NCI-H2171 (cell line): ENCODE measurements around the gene CABLES2.

Experiments
- DNase-seq: peaks from one replicate; lab custom pipeline; 2025; lab: John Stamatoyannopoulos, UW

The CABLES2 gene

DNA sequence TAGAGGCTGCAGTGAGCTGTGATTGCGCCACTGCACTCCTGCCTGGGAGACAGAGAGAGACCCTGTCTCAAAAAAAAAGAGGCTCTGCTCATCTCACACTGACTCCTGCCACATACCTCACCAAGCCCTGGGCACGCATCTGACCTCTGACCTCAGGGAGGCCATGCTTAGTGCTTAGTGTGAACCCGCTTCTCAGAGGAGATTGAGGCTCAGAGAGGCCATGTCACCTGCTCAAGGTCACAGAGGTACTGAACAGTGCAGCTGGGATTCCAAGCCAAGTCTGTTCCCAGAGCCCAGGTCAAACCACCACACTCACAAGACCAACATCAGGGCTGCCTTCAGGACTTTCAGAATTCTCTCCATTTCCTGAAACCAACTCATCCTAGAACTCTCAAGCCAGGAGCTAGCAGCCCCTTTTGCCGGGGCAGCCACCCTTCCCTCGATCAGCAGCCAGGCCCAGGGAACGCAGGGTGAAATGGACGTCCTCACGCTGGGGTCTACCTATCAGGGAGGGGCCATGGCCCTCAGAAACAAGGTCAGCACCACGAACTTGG is 2.9 kb downstream of the CABLES2 start:
- no peak for DNase-seq

DNA sequence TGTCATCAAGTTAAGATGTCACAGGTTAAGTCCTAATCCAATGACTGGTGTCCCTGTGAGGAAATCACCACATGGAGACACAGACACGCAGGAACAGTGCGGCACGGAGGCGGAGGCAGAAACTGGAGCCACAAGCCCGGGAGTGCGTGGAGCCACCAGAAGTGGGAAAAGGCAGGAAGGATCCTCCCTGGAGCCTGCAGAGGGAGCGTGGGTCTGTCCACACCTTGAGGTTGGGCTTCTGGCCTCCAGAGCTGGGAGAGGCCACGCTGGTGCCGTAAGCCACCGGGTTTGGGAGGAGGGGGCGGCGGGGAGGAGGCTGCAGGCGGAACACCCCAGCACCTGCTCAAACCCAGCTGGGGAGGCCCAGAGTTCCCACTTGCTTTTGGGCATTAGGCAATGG is 3.8 kb downstream of the CABLES2 start:
- DNase-seq = no peak

DNA sequence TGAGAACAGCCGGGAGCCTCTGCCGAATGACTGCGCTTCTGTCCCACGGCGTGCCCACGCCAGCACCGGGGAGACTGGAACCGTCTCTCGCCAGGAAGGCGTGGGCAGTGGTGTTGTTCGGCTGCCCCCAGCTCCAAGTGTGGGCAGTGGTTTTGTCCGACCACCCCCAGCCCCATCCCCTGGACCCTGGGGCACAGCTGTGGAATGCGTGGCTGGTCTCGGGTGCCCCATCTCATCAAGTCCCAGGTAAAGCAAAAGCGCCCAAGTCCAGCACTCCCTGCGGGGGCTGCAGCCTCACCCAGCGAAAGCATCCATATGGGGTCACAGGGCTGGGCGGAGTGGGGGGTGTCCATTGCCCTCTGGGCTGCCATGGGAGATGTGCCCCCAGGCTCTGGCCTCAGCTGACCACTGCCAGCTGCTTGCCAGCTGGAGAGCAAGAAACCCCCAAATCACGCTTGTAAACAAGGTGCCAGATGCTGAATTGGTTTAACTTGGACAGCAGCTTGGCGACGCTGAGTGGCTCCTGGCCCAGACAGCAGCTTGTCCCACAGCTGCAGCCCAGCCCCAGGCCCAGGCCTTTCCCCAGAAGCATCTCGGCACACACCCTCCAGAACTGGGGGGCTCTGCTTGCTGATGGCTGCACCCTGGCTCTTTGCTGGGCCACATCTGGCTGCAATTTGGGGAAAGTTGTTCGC is 4.5 kb downstream of the CABLES2 start:
- DNase-seq = no peak

DNA sequence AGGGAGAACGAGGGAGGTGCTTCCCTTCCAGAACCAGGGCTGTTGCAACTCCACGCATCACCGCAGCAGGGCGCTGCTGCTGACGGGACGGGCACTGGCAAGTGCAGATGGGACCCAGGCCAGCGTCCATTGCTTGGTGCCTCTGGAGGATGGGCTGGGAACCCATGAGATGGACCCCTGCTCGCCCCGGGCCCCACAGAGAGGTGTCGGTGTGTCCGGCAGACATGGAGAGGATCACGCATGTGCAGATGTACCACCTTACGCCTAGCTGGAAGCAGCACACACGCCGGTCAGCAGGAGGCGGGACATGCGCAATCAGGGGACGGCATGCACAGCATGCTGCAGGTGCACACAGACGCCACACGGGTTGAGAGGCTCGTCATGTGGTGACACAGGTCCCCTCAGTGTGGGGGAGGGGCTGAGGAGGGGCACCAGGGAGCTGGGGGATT is 5.7 kb downstream of the CABLES2 start:
- no peak for DNase-seq

DNA sequence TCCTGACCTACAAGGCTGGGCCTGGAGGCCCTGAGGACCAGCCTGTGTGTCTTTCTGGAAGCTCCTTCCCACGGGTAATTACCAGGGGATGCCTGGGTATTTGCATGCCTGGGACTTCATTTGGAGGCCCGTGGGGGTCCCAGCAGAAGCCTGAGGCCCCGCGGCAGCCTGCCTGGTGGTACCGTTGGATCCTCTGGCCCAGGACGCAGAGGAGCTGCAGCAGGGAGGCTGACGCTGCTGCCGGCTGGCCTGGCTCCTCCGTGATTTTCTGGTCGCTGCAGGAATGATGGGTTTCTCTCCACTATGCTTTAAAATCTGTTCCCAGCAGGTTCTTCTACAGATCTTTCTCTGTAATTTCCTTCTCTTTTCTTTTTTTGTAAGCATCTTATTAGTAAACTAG is 6.5 kb downstream of the CABLES2 start:
- no peak for DNase-seq

DNA sequence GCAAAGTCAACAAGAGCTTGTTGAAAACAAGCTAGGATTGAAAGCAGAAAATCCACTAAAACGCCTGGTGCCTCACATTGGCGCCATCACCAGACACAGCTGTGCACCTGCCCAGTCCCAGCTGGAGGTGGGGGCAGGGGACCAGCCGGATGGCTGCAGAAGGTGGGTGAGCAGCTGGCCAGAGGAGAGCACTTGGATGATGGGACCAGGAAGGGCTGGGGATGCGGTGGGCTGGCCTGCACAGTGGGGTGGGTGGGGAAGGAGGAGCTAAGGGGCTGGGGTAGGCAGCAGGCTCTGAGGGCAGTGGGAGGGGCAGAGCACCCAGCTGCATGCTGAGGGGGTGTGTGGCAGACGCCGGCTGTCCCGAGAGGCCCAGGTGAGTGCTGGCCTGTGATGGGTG is 7.1 kb downstream of the CABLES2 start:
- no peak for DNase-seq

DNA sequence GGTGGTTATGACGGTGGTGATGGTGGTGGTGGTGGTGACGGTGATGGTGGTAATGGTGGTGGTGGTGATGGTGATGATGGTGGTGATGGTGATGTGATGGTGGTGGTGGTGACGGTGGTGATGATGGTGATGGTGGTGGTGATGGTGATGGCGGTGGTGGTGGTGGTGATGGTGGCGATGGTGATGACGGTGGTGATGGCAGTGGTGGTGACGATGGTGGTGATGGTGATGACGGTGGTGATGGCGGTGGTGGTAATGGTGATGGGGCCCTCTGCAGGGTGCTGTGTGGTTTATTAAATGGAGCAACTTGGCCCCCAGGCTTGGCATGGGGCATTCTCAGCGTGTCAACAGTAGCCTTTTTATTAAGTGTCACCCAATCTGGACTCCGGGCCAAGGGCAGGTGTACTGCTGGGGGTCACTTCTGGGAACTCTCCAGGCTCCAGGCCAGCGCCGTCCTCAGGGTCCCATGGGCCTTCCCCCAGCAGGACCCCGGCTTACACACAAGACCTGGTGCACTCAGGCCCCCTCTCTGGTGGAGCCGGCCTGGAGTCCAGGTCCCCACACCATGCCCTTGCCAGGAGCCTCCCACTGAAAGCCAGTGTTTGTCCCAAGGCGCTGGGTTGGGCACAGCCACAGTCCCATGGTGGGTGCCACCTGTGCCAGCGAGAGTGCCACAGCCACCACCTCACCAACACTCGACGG is 8.8 kb downstream of the CABLES2 start:
- DNase-seq = no peak

DNA sequence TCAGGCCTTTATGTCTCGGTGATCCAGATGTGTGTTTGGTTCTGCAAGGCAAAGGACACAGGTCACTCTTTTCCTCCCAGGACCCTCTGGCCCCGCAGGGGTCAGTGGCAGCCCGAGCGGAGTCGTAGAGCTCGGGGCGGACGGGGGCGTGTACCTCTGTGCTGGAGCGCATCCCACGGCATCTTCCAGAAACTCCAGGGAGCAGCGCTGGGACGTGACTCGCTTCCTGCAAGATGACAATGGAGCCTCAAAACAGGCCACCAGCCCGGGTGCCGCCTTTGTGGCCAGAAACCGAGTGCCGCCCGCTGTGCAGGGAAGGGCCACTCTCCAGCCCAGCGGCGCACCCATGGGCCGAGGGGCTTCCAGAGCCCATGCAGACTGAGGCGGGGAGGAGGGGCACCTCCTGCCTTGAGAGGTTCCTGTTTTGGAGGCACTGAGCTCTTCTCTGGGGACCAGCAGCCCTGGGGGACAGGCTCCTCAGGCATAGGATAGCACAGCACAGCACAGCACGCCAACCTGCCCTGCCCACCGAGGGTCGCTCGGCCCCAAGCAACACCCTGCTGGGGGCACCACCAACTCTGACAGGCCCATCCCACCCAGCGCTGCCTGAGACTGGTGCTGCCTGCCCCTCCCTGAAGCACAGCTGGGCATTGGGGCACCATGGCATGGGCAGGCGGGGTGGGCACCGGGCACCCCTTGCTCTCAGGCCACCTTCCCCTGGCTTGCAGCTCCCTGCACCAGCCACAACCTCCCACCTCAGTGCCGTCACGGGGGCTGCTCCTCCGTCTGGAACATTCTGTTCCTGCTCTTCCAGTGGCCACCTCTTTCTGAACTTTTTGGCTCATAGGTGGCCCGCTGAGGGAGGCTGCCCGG is 10.5 kb downstream of the CABLES2 start:
- DNase-seq = no peak

DNA sequence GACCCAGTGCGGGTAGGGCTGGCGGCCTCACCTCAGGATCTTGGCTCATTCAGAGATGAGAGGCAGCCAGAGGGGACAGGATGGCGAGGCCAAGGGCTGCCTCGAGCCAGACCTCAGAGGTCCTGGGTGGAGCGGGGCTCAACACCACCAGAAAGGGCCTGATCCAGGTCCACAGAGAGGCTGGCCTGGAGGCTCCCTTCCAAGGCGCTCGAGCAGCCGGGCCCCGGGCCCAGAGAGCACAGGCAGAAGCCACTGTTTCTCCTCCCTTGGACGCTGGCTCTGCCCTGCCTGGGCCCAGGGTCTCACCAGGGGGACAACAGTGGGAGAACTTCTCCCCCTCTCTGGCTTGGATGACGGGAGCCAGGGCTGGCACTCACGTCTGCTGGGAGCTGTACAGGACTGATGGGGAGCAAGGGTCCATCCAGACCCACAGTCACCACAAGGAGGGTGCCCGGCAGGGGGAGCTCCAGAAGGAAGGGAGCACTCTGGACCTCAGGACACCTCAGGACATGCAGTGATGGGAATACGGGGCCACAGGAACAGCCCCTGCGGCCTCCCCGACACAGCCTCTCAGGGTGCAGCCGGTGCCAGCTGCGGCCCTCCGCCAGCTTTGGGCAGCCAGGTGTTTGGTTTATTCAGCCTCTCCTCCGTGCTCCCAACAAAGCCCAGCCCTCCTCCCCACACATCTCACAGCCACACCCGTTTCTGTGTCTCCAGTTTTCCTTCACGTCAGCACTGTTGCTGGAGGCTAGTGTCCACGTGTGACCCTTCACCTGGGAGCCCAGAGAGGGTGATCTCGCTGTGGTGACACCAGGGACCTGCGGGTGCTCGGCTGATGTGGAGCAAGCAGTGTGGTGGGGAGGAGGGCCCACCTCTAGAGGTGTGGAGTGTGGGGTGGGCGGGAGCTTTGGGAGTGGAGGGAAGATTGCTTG is 11.5 kb downstream of the CABLES2 start:
- DNase-seq = no peak

DNA sequence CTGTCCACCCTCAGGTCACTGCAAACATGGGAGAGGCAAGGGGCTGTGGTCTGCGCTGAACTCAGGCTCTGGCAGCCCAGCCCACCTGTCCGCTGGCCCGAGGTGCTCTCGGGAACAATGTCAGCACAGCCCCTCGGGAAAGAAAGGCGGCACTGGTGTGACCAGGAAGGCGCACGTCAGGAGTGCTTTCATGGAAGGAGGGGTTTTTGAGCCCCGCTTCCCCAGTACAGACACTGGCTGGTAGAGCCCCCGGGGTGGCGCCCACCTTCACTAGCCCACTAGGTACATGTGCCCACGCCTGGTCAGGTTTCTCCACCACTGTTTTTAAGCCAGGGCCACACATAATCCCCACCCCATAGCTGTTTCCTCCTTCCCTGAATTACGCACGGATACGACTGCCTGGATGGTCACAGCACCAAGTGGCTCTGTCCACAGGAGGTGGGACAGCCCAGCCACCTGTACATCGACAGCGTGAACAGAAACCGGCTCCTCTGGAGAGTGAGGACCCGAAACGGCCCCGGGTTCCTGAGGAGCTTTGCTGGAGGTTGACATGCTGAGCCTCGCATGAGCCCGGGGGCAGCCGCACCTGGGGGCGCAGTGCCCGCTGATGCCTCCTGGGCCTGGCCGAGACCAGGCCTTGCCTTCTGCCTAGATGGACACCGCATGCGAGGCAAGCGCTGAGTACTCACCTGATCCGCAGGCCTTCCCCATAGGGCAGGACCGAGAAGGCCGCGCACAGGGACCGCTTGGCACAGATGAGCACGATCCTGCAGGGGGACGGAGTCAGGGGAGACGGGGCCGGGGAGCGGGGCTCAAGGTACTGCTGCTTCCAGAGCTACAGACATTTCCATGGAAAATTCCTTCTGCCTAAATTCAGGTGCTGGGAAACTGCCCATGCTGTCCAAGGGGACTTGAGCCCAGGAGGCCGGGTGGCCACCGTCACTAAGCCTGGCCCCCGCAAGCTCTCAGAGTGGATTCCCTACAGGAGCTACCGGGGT is 12.5 kb downstream of the CABLES2 start:
- DNase-seq = no peak

DNA sequence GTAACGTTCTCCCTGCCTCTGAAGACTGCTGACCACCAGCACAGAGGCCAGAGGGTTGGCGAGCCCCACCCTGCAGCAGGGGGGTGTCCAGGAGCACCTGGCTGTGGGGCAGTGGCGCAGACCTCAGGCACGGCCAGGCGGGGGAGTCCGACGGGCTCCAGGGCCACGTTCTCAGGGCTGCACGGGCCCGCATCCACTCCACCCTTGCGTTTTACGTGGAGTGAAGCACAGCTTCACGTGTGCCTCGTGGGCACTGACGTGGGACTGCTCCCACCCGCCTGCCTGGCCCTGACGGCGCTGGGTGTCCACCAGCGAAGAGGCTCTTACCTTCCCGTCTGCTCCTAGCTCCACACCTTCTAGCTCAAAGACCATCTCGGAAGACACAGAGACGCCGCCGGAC is 13.3 kb downstream of the CABLES2 start:
- DNase-seq = no peak

DNA sequence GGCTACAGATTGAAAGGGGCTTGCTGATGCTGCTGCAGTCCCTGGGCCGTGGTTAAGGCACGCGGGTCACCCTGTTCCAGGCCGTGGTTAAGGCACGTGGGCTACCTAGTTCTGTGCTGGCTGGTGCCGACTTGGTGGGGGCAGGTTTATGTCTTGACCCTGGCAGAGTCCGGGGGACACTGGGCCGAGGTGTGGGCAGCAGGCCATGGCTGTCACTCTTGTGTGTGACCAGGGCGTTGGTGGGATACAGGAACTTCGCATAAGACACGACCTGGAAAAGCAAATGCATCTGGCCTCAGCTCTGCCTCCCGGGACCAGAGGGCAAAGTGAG is 13.8 kb downstream of the CABLES2 start:
- DNase-seq = no peak

DNA sequence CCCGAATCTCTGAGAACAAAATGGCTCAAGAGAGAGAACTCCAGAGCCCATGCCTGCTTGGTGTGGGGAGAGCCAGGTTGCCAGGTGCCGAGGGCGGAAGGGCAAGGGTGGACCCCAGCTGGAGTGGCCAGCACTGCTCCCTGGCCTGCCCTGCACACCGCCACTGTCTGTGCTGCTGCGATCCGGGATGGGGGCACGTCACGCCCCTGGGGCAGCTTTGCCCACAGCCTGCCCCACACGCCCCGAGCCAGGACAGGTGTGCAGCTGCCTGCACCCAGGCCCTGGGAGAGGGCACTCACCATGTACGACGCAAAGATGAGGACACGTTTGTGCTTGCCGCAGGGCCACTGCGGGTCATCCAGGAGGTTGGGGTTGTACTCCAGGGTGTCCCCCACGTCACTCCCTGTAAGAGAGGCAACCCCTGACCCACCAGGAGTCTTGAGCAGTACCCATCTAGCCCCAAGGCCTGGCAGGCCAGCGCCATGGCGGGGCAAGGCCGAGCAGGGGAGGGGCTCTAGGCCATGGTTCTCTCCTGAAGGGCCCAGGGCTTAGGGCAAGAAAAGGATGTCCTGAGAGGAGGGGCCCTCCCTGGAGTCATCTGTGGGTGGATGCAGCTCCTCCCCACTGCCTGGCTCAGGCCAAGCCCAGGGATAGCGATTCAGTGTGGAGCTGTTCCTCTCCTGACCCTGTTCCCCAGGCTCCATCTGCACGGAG is 14.3 kb downstream of the CABLES2 start:
- DNase-seq = no peak

DNA sequence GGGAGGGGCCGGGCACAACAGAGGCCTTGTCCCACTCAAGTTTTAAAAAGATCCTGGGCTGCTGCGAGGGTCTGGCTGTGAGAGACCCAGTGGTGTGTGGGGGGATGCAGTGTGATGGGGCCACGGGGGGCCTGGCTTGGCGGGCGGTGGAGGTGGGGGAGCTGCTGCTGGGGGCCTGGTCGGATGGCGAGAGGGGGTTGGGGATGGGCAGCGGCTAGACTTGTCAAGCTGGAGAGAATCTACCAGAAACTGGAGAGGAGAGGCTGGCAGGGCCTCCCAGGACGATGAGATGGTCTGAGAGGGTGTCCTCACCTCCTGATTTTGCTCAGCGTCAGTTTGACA is 15.0 kb downstream of the CABLES2 start:
- DNase-seq = no peak

DNA sequence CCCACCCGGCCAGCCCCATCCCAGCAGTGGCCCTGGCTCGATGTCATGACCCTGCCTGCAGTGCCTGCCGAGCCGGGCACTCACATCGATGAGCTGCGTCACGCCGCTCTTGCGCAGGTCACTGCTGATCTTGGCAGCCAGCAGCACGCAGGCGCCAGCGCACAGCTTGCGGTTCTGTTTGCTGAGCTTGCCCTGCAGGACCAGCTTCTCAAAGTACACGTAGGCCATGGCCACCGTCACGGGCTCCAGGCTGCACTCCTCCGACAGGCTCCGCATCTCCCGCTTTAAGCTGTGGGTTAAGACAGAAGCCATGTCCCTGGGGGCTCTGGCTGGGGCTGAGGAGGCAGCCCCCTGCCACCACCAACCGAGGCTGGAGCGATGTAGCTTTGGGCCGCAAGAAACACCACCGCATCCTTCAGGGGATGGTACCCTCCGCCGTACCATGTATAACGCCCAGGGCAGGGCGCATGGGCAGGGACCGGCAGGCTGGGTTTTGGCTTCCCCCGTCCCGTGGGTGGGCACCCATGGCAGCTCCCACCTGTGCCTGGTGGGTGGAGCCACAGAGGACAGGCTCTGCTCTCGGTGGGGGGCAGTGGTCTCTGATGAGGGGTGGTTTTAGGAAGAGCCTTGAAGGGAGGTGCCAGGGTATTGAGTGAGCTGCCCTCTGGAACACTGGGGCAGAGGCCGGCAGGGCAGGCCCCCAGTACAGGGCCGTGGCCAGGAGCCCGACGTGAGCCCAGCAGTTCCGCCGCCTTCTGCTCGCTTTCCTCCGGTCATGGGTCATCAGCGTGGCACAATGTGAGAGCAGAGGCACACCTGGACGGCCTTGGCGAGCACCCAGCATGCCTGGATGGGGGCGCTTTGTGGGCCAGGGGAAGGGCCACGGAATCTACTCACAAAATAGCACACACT is 15.7 kb downstream of the CABLES2 start:
- no peak for DNase-seq

DNA sequence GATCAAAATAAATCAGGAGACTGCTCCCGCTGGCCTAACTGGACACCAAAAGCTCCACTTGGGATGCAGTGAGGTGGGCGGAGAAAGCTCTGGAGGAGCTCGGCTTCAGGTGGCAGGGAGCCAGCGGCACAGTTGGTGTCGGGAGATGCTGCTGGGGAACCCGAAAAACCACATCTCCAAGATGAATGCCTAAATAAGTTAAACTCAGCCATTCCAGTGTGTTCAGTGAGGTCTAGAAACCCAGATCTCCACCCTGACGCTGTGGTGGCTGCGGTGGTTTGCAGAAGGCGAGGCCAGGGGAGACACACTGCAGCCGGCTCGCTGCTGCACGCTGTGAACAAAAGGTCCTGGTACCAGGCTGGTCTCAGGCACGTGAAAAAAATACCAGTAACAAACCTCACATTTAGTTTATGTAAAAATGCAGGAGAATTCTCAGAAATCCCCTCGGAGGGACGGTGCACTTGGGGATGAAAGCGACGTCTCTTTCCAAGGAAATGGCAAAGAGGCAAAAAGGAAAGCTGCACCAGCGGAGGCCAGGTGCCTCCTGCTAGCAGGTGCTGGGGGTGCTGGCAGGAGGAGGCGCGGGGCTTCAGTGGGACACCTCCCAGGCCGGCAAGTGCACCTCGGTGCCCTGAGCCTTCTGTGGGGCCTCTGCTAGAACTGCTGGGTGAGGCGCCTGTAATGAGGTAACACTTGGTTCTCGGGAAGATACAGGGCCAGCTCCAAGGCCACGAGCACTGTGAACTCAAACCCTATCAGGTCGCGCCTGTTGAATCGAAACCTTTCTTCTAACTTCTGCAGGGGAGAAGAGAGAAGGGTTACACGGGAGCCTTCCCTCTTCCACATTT is 16.5 kb downstream of the CABLES2 start:
- no peak for DNase-seq

DNA sequence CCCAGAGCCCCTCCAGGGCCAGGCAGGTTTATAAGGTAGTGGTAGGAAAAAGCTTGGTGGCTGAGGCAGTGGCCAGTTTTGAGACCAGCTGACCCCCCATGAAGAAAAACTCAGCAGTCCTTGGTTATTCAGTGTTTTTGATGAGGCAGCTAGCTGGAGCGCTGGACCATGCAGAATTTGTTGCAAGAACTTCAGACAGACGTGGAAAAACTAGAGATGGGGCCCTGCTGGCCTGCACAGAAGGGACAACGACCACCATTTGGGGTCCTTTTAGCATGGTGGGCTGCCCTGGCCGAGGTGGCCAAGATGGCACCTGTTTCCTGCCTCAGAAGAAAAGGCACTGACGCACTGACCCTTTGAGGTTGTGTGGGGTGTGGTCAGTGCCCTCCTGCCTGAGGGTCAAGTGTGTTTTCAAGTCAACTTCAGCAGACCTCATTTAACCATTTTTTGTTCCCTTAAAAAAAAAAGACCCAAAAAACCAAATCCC is 17.4 kb downstream of the CABLES2 start:
- no peak for DNase-seq
